HG02763 (cell line): Measurements from ENCODE around the gene DHRS2.
"Not testable (repeated sequence)": the region's sequence is repeated elsewhere in the genome, so short reads cannot be mapped to it uniquely, and the experiment has no call there.

ENCODE experiments used
- ATAC-seq: cut with Tn5 transposase; IDR thresholded peaks from one replicate; pipeline ENCODE4 v1.9.1; 2021; ENCODE audit warnings: mild to moderate bottlenecking, moderate library complexity; ENCODE audit not compliant: unreplicated experiment

DHRS2 gene

GRCh38 chr14:23636317-23637211 is at the start of gene DHRS2:
Gene DHRS2, plus strand, starts transcription at chr14:23636364. Its CDS starts 2,501 bp downstream, at chr14:23638865.
- ATAC-seq: no peak

GRCh38 chr14:23588884-23589598 is 47.1 kb upstream of the DHRS2 start:
- peak; percentile 98 for ATAC-seq

GRCh38 chr14:23589606-23590005 is 46.6 kb upstream of the DHRS2 start:
- no peak for ATAC-seq

GRCh38 chr14:23590198-23590597 is 46.0 kb upstream of the DHRS2 start:
- ATAC-seq: no peak

- not testable (repeated sequence) for ATAC-seq
Measured at GRCh38 chr14:23594191-23594590, 42.0 kb upstream of the DHRS2 start.

- ATAC-seq: no peak
Measured at GRCh38 chr14:23600322-23600707, 35.8 kb upstream of the DHRS2 start.

- ATAC-seq: no peak
Measured at GRCh38 chr14:23600806-23601205, 35.4 kb upstream of the DHRS2 start.

GRCh38 chr14:23601424-23601823 is 34.7 kb upstream of the DHRS2 start:
- no peak for ATAC-seq

- ATAC-seq: no peak
Measured at GRCh38 chr14:23601845-23602180, 34.4 kb upstream of the DHRS2 start.

GRCh38 chr14:23602181-23603095 is 33.7 kb upstream of the DHRS2 start:
- no peak for ATAC-seq

- no peak for ATAC-seq
Measured at GRCh38 chr14:23603103-23603502, 33.1 kb upstream of the DHRS2 start.

GRCh38 chr14:23604148-23604547 is 32.0 kb upstream of the DHRS2 start:
- ATAC-seq: no peak

- ATAC-seq: no peak
Measured at GRCh38 chr14:23604675-23605170, 31.4 kb upstream of the DHRS2 start.

- peak; percentile 82 for ATAC-seq
Measured at GRCh38 chr14:23605931-23606585, 30.1 kb upstream of the DHRS2 start.

- ATAC-seq: no peak
Measured at GRCh38 chr14:23608454-23608853, 27.7 kb upstream of the DHRS2 start.

- no peak for ATAC-seq
Measured at GRCh38 chr14:23609001-23609400, 27.2 kb upstream of the DHRS2 start.

- not testable (repeated sequence) for ATAC-seq
Measured at GRCh38 chr14:23609411-23610089, 26.6 kb upstream of the DHRS2 start.

GRCh38 chr14:23610090-23610814 is 25.9 kb upstream of the DHRS2 start:
- no peak for ATAC-seq

- no peak for ATAC-seq
Measured at GRCh38 chr14:23610815-23611289, 25.3 kb upstream of the DHRS2 start.
